Esophagus muscularis mucosa (tissue), 4 donors: ENCODE results near the gene NR1I3.

Source experiments
- CTCF ChIP-seq, 3 experiments: fragments of 200-600 bp in 2 of 3; fragments of 450-650 bp in 1 of 3; sonication (generic) in 2 of 3; IDR thresholded peaks; one replicate each; pipeline ENCODE4 v1.5.1; 2017 to 2019; ENCODE audit warnings: antibody characterized with exemption in 3 of 3, mild to moderate bottlenecking in 2 of 3, moderate library complexity in 1 of 3
- EP300 ChIP-seq: sonication (generic); formaldehyde crosslinking; IDR thresholded peaks from one replicate; pipeline ENCODE4 v1.6.1; 2017; ENCODE audit warnings: antibody characterized with exemption
- POLR2A ChIP-seq: fragments of 450-650 bp; IDR thresholded peaks from one replicate; pipeline ENCODE4 v1.6.1; 2017; ENCODE audit warnings: antibody characterized with exemption, moderate library complexity, mild to moderate bottlenecking, low read depth

- TF ChIP-seq CTCF (IDR thresholded peaks at IDR 0.05) (no peak), POLR2A (no peak), EP300 (no peak)
These were observed 50.7 kb downstream of the NR1I3 start for GRCh38 chr1:161187311-161187710.
